HepG2 (cell line): ENCODE results near the gene SGTB. TPM values are rescaled to one million over a fixed set of nuclear protein-coding genes. Genes with fewer than 3 reads are reported as not detected.
A peak's percentile ranks its signal among the peaks of the same experiment; 100 is the strongest.

Source experiments
- E2F2 ChIP-seq: sonication (generic); formaldehyde crosslinking; IDR thresholded peaks from 2 replicates; pipeline ENCODE4 v1.4.0; 2020; ENCODE audit warnings: missing genetic modification reagents, borderline replicate concordance
- EHMT2 ChIP-seq: fragments of 200-600 bp; sonication (generic); IDR thresholded peaks from 2 replicates; pipeline ENCODE4 v1.7.0; 2017; ENCODE audit warnings: antibody characterized with exemption, low read depth, low read length, borderline replicate concordance
- HOXA9 ChIP-seq: sonication (generic); formaldehyde crosslinking; IDR thresholded peaks from 2 replicates; pipeline ENCODE4 v1.8.1; 2022; ENCODE audit warnings: missing genetic modification reagents, mild to moderate bottlenecking, moderate library complexity, borderline replicate concordance
- KAT7 ChIP-seq: IDR thresholded peaks from 2 replicates; pipeline ENCODE4 v1.6.1; 2018; ENCODE audit warnings: borderline replicate concordance, missing compliant biosample characterization
- MLLT10 ChIP-seq: sonication (generic); formaldehyde crosslinking; IDR thresholded peaks from 2 replicates; pipeline ENCODE4 v1.4.0; 2020; ENCODE audit warnings: missing genetic modification reagents
- MYC ChIP-seq: sonication (generic); formaldehyde crosslinking; IDR thresholded peaks from 2 replicates; pipeline ENCODE4 v1.9.0; 2021; ENCODE audit warnings: missing genetic modification reagents, borderline replicate concordance
- PLRG1 ChIP-seq: fragments of 450-650 bp; conservative IDR thresholded peaks from 2 replicates; pipeline ENCODE4 v1.6.1; 2016
- SAFB2 ChIP-seq: sonication (generic); formaldehyde crosslinking; IDR thresholded peaks from 2 replicates; pipeline ENCODE4 v1.5.1; 2020; ENCODE audit warnings: missing genetic modification reagents, low read depth, mild to moderate bottlenecking, borderline replicate concordance
- SMC3 ChIP-seq: IDR thresholded peaks from 2 replicates; pipeline ENCODE4 v1.6.1; 2011; ENCODE audit warnings: low read length, improper control_type of control experiment
- SOX13 ChIP-seq, 3 experiments: fragments of 450-650 bp in 1 of 3; sonication (generic) in 1 of 3; formaldehyde crosslinking in 1 of 3; IDR thresholded peaks in 2 of 3; conservative IDR thresholded peaks in 1 of 3; 2 replicates each; pipeline versions ENCODE4 v1.5.0 to v1.6.1; 2016 to 2020; ENCODE audit warnings: antibody characterized with exemption in 1 of 3, mild to moderate bottlenecking in 1 of 3, missing compliant biosample characterization in 1 of 3, missing genetic modification reagents in 1 of 3, moderate library complexity in 1 of 3
- TBX2 ChIP-seq: sonication (generic); formaldehyde crosslinking; IDR thresholded peaks from 2 replicates; pipeline ENCODE4 v1.5.0; 2020; ENCODE audit warnings: missing genetic modification reagents, mild to moderate bottlenecking, borderline replicate concordance
- TGIF2 ChIP-seq: IDR thresholded peaks from 2 replicates; pipeline ENCODE4 v1.6.1; 2016; ENCODE audit warnings: control low read depth, missing compliant biosample characterization
- ZFY ChIP-seq: sonication (generic); formaldehyde crosslinking; IDR thresholded peaks from 2 replicates; pipeline ENCODE4 v1.4.0; 2020; ENCODE audit warnings: missing genetic modification reagents
- ZHX2 ChIP-seq, 2 experiments: sonication (generic) in 1 of 2; formaldehyde crosslinking in 1 of 2; IDR thresholded peaks; 2 replicates each; pipeline versions ENCODE4 v1.6.1 to v1.9.0; 2014 to 2022; ENCODE audit warnings: antibody characterized with exemption in 1 of 2, borderline replicate concordance in 1 of 2, inconsistent platforms in 1 of 2, low read depth in 1 of 2, missing genetic modification reagents in 1 of 2
- ZNF20 ChIP-seq: sonication (generic); formaldehyde crosslinking; IDR thresholded peaks from 2 replicates; pipeline ENCODE4 v1.4.0; 2020; ENCODE audit warnings: mild to moderate bottlenecking, moderate library complexity, missing genetic modification reagents
- ZNF354B ChIP-seq: sonication (generic); formaldehyde crosslinking; IDR thresholded peaks from 2 replicates; pipeline ENCODE4 v1.8.0; 2022; ENCODE audit warnings: mild to moderate bottlenecking, missing genetic modification reagents
- ZNF572 ChIP-seq: sonication (generic); formaldehyde crosslinking; IDR thresholded peaks from 2 replicates; pipeline ENCODE4 v1.5.1; 2020; ENCODE audit warnings: mild to moderate bottlenecking, missing genetic modification reagents
- ZNF747 ChIP-seq: sonication (generic); formaldehyde crosslinking; IDR thresholded peaks from 2 replicates; pipeline ENCODE4 v1.8.1; 2023; ENCODE audit warnings: missing genetic modification reagents, mild to moderate bottlenecking, borderline replicate concordance
- ZNF850 ChIP-seq: sonication (generic); formaldehyde crosslinking; conservative IDR thresholded peaks from 2 replicates; pipeline ENCODE4 v1.9.0; 2021; ENCODE audit warnings: mild to moderate bottlenecking, missing genetic modification reagents
- ZZZ3 ChIP-seq: sonication (generic); formaldehyde crosslinking; IDR thresholded peaks from 2 replicates; pipeline ENCODE4 v1.4.0; 2020; ENCODE audit warnings: missing genetic modification reagents, mild to moderate bottlenecking, borderline replicate concordance
- polyA plus RNA-seq, 8 experiments: library from polyadenylated mRNA; depleted of rRNA in 3 of 8; stranded (reverse) in 7 of 8; unstranded in 1 of 8; fragments of >200 nt; fragmentation: Illumina TruSeq in 4 of 8; extraction: Trizol in 4 of 8; gene quantifications; 2 replicates each; pipeline versions ENCODE4 v1.2.1 to v1.2.3, GENCODE V29; 2011 to 2016; ENCODE audit warnings: low read depth in 4 of 8, missing spikeins in 1 of 8, mixed read lengths in 1 of 8; ENCODE audit not compliant: insufficient read depth in 1 of 8
- total RNA-seq, 5 experiments: library from RNA; depleted of rRNA; stranded (reverse); fragments of >200 nt; fragmentation: Illumina TruSeq; extraction: Trizol; gene quantifications; 2 replicates each; pipeline ENCODE4 v1.2.3, GENCODE V29; 2016; ENCODE audit warnings: low read depth in 1 of 5
- TF ChIP-seq, protein P1 (sequence below): sonication (generic); formaldehyde crosslinking; IDR thresholded peaks from 2 replicates; pipeline ENCODE4 v1.4.0; 2020; ENCODE audit warnings: mild to moderate bottlenecking, low read depth, missing genetic modification reagents

Gene SGTB
- total and polyA plus RNA-seq, 2 of the 13 experiments (the other 11 are each of a cell fraction or from before 2014, with no cell fraction given) = 5.2 to 11.2 TPM

DNA sequence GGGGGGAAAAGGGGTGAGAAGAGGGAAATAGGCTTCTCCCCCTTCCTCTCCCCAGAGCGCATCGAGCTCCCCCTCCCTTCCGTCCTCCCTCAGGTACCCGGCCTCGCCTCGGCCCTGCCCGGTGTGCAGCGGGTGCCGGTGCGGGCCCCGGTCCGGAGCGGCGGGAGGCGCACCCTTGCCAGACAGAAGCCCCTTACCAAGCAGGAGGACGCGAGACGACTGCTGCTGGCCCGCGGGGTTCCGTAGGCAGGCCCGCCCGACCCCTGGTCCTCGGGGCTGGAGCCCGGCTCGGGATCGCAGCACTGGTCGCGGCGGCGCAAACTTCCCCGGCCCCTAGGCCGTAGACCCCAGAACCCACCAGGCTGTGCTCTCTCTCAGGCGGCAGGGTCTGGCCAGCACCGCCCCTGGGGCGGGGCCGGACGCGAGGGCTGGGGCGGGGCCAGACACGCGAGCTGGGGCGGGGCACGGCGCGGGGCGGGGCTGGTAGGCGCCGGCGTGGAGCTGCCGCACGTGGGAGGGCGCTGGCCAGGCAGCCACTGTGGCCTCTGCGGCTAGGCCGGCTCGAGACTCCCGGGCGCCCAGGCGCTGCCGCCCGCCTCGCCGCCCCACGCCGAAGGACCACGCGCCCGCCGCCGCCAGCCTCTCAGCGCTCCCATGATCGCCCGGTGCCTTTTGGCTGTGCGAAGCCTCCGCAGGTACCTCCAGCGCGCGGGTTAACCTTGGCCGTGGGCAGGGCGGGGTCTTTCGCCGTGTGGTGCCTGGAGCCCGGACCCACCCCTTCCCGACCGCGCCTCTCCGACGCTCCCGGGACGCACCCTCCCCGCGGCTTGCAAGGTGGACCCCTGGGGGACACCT lies at the start of gene SGTB, which contains the start of gene NLN (continued):
- 0 out of 2 replicates have a peak, but pooled peaks have one; percentile 22 for TF ChIP-seq ZNF572
- no peak for TF ChIP-seq ZNF20 (CRISPR knock-in tag)
- TF ChIP-seq SMC3 = no peak
- no peak for TF ChIP-seq ZHX2 (IDR thresholded peaks at IDR 0.05; ENCODE audit: low read depth)
- no peak for TF ChIP-seq ZHX2 (CRISPR knock-in tag; IDR thresholded peaks at IDR 0.05; ENCODE audit: borderline replicate concordance)
- TF ChIP-seq TBX2 (CRISPR knock-in tag) = peak; percentile 65
- peak; percentile 58; the same call in 1 of the 2 replicates for TF ChIP-seq KAT7 (CRISPR knock-in tag)
- peak; percentile 95 for TF ChIP-seq ZFY (CRISPR knock-in tag)
- TF ChIP-seq SAFB2 (CRISPR knock-in tag) = peak; percentile 67; the same call in 1 of the 2 replicates
- no peak for TF ChIP-seq SOX13 (IDR thresholded peaks at IDR 0.05)
- TF ChIP-seq SOX13 (CRISPR knock-in tag; conservative IDR thresholded peaks at IDR 0.05 in 1 of 2, IDR thresholded peaks at IDR 0.05 in 1 of 2) = no peak
- no peak for TF ChIP-seq TGIF2
- no peak for TF ChIP-seq MLLT10 (CRISPR knock-in tag)
- TF ChIP-seq, protein P1, sequence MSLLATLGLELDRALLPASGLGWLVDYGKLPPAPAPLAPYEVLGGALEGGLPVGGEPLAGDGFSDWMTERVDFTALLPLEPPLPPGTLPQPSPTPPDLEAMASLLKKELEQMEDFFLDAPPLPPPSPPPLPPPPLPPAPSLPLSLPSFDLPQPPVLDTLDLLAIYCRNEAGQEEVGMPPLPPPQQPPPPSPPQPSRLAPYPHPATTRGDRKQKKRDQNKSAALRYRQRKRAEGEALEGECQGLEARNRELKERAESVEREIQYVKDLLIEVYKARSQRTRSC = peak; percentile 56; the same call in 1 of the 2 replicates
- TF ChIP-seq ZNF850 (CRISPR knock-in tag) = peak; percentile 71; the same call in 1 of the 2 replicates
- peak; percentile 74 for TF ChIP-seq ZNF747
- no peak for TF ChIP-seq ZNF354B (CRISPR knock-in tag)
- no peak; the same call in 1 of the 2 replicates for TF ChIP-seq E2F2 (CRISPR knock-in tag)
- TF ChIP-seq EHMT2 = no peak
- TF ChIP-seq PLRG1 = no peak
- no peak for TF ChIP-seq HOXA9 (CRISPR knock-in tag)
- TF ChIP-seq MYC (CRISPR knock-in tag) = peak; percentile 80
- peak; percentile 83; the same call in 1 of the 2 replicates for TF ChIP-seq ZZZ3 (CRISPR knock-in tag)
